Caki2 (cell line): ENCODE measurements around the gene WFDC12. TPM values are rescaled to one million over a fixed set of nuclear protein-coding genes. Genes with fewer than 3 reads are reported as not detected.
"Not testable (repeated sequence)": the region's sequence is repeated elsewhere in the genome, so short reads cannot be mapped to it uniquely, and the experiment has no call there.

Experiments used
- DNase-seq: peaks from one replicate; pipeline ENCODE4 v3.0.0-alpha.2; 2015; ENCODE audit warnings: low read depth
- in situ Hi-C: cut with HindIII; loops from 2 replicates; pipeline ENCODE4 v1.10.0; 2016; ENCODE audit warnings: low sequenced_read_pairs, low pct_unique_long_range_greater_than_20kb, mixed read lengths
- total RNA-seq: library from RNA; depleted of rRNA; stranded (reverse); fragments of >200 nt; shearing (Covaris generic); gene quantifications from 2 replicates; pipeline ENCODE4 v1.2.3, GENCODE V29; 2014; ENCODE audit warnings: low replicate concordance; rRNA removed

The WFDC12 gene, protein sequence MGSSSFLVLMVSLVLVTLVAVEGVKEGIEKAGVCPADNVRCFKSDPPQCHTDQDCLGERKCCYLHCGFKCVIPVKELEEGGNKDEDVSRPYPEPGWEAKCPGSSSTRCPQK
- total RNA-seq, result not detected in 2 replicates

- DNase-seq, result no peak
- in situ Hi-C loops, result loop anchor here (25.0 kb wide), 1 partner anchor 163 kb away; no protein-coding TSS in a partner anchor
Measured at GRCh38 chr20:45124365-45124764, at the start of gene WFDC12. Gene WFDC12 (minus strand): TSS chr20:45124465. CDS start chr20:45124447, 18 bp downstream.

DNA sequence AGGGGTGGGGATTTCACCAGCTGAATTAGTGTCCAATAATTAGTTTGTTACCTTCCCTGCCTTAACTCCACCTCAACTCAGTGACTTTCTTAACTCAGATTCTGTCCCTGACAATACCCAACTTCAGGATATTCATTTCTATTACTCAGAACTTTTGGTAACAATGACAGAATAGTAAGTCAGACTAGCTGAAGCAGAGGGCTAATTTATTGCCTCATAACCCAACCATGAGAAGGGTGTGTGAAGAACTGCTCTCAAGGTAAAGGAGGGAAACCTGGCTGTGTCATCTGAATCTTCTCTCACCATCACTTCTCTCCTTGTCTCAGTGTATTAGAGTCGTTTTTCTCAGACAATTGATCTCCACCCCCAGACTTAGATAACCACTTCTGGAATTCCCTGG is 49.3 kb upstream of the WFDC12 start:
- in situ Hi-C loops, result no loop called here
- no peak for DNase-seq

DNA sequence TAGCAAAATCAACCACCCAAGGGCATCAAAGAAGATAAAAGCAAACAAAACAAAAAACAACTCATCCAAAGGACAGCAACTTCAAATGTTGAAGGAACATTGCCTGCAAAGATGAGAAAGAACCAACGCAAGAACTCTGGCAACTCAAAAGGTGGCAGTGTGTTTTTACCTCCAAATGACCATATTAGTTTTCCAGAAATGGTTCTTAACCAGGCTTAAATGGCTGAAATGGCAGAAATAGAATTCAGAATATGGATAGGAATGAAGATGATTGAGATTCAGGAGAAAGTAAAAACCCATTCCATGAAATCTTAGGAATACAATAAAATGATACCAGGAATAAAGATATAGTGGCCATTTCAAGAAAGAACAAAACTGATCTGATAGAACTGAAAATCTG is 40.6 kb upstream of the WFDC12 start:
- in situ Hi-C loops, result no loop called here
- DNase-seq, result no peak

GRCh38 chr20:45163083-45163803 is 39.0 kb upstream of the WFDC12 start:
- in situ Hi-C loops, result no loop called here
- no peak for DNase-seq

DNA sequence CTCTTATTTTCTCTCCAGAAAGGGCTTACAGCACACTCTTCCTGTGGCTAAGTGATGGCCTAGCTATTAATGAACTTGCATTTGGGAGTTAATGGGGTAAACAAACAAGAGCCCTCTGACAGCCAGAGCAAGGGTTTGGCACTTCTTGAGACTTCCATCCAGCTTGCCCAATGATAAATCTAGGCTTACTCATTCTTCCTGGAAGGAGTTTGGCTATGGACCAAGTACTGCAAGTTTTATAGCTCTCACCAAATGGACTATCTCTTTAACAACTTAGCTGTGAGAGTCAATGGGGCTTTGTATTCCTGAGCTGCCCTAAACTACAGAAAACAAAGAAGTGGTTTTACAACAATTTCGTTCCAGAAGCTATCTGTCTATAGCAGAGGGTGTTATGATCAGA is 33.7 kb upstream of the WFDC12 start:
- in situ Hi-C loops, result no loop called here
- no peak for DNase-seq

GRCh38 chr20:45156713-45157112 is 32.4 kb upstream of the WFDC12 start:
- in situ Hi-C loops, result no loop called here
- no peak for DNase-seq

GRCh38 chr20:45154794-45155193 is 30.5 kb upstream of the WFDC12 start:
- DNase-seq, in situ Hi-C loops: not testable (repeated sequence)

DNA sequence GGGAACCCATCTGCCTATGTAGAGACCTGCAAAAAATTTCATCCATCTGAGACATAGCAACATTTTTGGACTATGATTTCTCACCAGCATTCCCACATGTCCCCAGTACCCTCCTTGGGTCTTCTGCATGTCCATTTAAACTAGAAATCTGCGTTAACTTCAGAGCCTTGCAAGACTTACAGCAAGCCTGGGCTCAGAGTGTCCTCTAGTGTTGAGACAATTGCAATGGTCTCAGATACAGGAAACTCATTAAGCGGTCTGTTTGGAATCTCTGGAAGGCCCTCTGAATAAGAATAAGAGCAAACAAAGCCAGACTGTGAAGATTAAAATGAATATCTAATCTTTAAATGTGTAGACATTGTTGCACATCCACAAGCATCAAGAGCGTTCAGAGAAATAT is 29.9 kb upstream of the WFDC12 start:
- in situ Hi-C loops, result no loop called here
- no peak for DNase-seq

DNA sequence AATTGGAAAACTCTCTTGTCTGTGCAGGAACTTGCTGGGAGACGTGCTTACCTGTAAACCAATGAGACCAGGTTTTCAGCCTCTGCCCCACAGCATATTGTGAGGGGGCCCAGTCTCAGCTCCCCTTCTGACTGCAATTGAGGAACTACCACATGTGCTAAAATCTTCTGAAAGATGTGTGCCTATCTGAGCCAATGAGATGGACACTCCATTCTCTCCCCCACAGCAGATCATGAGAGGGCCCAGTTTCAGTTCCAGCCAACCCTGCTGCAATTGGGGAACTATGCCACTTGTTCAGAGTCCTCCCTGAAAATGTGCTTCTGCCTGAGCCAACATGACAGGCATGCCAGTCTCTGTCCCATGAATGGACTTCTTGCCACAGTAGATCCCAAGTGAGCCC is 29.5 kb upstream of the WFDC12 start:
- in situ Hi-C loops, result no loop called here
- no peak for DNase-seq

DNA sequence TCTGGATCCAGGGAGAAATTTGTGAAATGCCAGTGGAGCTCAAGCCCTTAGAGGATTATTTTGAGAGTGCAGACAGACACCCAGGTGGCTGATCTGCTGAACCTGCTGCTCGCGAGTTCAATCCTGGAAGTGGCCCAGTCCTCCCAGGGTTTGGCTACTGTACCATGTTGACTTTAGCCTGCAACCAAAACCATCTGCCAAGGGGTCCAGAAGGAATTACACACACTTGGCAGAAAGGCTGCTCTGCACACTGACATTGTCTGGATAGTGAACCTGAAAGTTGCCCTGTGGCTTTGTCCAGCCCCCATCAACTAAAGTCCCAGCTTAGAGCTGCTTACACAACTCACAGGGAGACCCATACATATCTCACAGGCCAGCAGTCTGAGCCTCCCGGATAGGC is 28.9 kb upstream of the WFDC12 start:
- in situ Hi-C loops, result no loop called here
- DNase-seq, result no peak

GRCh38 chr20:45152405-45152804 is 28.1 kb upstream of the WFDC12 start:
- DNase-seq, result no peak
- in situ Hi-C loops, result no loop called here

DNA sequence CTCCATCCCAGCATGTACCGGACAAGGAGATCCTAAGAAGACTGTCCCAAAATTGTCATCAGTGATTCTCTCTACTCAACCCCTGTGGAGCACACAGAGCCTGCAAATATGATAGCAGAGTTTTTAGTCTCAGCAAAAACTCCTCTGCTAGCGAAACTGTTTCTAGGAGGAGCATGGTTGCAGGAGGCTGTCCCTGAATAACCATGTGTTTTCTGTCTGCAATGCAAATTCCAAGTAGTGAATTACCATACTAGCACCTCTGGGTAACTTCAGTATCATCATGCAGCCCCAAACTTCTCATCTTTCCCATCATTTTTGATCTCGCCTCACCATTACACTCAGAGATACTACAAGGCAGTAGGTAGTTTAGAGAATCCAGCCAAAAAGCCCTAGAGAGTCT is 24.8 kb upstream of the WFDC12 start:
- DNase-seq, result no peak
- in situ Hi-C loops, result no loop called here

DNA sequence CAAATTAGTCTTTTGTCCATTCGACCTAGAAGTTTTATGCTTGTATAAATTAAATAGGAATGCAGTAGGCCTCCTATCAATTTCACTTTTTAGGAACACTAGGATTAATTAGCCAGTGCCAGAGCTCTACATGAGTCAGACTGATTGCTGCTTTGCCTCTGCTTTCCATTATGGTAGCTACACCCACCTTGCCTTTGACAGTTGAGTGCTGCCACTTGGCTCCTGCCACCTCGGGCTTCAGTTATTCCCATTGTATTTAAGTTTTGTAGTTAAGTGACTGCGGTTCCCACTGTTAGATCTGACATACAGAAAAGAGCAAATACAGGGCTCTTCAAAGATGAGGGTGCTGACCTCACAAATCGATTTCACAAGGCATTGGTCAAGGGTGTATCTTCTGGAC is 16.6 kb upstream of the WFDC12 start:
- in situ Hi-C loops, result no loop called here
- DNase-seq, result no peak

DNA sequence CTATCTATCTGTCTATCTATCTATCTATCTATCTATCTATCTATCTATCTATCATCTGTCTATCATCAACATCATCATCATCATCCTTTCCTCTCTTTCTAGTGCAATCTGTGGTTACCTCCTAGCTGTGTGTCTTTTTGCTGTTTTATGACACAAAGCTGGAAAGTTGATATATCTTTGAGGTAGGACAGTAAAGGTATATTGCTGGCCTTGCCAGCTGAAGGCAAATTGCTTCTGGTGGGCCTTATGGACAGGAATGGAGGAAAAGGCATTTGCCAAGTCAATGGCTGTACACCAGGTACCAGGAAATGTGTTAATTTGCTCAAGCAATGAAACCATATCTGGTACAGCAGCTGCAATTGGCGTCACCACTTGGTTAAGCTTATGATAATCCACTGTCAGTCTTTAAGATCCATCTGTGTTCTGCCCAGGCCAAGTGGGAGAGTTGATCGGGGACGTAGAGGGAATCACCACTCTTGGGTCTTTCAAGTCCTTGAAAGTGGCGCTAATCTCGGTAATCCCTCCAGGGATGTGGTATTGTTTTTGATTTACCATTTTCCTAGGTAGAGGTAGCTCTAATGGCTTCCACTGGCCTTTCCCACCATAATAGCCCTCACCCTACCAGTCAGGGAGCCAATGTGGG is 15.6 kb upstream of the WFDC12 start:
- DNase-seq, in situ Hi-C loops: not testable (repeated sequence)

DNA sequence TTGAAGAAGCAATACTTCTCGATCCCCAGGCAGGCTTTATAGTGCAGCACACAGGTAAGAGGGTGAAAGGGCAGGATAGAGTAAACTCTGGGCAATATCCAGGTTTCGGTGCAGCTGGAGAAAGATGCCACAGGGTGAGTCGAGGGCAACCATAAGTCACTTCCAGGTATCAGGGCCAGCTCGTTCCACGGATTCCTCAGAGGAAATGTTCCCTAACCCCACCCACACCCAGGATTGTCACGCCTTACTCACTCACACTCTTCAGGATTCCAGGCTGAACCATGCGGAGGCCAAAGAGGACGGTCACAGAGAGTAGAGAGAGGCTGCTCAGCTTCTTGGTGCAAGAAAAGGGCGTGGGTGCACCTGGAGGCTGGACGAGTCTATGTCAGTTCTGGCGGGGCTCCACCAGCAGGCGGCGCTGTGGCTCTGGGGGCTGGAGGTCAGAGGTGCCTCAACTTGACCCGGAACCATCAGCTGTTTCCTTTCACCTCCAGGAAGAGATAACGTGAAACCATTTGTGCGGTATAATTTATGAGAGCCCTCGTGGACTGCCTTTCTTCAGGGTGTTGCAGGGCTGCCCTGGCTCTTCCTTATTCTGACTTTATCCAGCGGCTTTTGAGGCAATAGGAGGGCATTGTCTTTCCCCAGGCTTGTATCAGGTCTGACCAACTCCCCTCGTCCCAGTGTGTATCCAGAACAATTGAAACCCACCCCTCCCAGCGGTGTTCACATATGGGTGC is 14.5 kb upstream of the WFDC12 start:
- peak; percentile 31 for DNase-seq
- in situ Hi-C loops, result no loop called here

DNA sequence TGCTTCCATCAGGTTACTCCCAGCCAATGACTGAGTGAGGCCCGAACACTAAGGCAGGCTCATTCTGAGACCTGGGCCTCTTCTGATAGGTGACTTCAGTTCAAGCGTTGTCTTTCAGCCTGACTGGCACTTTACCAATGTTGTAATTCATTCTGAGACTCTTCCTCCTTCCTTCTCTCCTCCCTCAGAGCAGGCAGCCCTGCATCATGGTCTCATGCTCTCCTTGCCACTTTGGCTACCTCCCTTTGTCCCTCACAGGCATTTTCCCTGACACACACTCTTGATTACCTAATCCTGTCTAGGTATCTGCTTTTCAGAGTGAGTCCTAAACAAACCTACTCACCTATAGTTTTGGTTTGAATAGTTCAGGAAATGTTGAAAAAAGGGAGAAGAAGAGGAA is 12.6 kb upstream of the WFDC12 start:
- in situ Hi-C loops, result no loop called here
- DNase-seq, result no peak

DNA sequence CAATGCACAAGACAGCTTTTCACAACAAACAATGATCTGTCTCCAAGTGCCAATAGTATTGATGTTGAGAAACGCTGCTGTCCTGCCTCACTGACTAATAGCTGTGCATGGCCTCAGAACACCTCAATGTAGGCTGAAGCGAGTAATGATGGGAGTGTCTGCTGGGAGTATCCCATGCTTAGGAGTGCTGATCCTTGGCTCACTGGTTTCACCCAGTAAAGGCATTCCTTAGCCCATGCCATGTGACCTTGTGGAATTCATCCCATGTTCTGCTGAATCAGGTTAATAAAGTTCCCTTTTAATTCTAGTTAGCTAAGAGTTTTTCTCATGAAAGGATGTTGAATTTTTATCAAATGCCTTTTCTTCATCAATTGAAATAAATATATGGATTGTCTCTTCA is 3.8 kb upstream of the WFDC12 start:
- in situ Hi-C loops, result no loop called here
- DNase-seq, result peak; percentile 67

- DNase-seq, result no peak
- in situ Hi-C loops, result loop anchor here (25.0 kb wide), 1 partner anchor 166 kb away; no protein-coding TSS in a partner anchor
Measured at GRCh38 chr20:45121388-45121787, 2.9 kb downstream of the WFDC12 start.
